ENCODE measurements around the gene PLCB2.
A peak's percentile ranks its signal among the peaks of the same experiment; 100 is the strongest.

Gene PLCB2

GRCh38 chr15:40287968-40288367 lies 19.8 kb downstream of the PLCB2 start:
- DNase-seq = no peak

GRCh38 chr15:40287505-40287904 lies 20.2 kb downstream of the PLCB2 start:
- no peak for DNase-seq

GRCh38 chr15:40286794-40287193 lies 20.9 kb downstream of the PLCB2 start:
- no peak for DNase-seq

GRCh38 chr15:40286061-40286532 lies 21.6 kb downstream of the PLCB2 start:
- DNase-seq = peak in 3 of 51 donors; percentile 26 to 69 (median 47)

GRCh38 chr15:40285554-40286011 lies 22.2 kb downstream of the PLCB2 start:
- peak in 1 of 51 donors; percentile 64 for DNase-seq

GRCh38 chr15:40285151-40285550 lies 22.6 kb downstream of the PLCB2 start:
- no peak for DNase-seq

GRCh38 chr15:40283615-40284300 lies 24.0 kb downstream of the PLCB2 start:
- DNase-seq = no peak

GRCh38 chr15:40282869-40283614 lies 24.7 kb downstream of the PLCB2 start, which contains the start of gene ANKRD63:
TSS of gene ANKRD63 (minus strand) at chr15:40283064. CDS start at chr15:40282586, 478 bp downstream.
- DNase-seq = peak in 2 of 51 donors; percentile 17 to 29

GRCh38 chr15:40282147-40282868 lies 25.4 kb downstream of the PLCB2 start:
- peak in 2 of 51 donors; percentile 25 to 27 for DNase-seq

GRCh38 chr15:40281801-40282146 lies 26.0 kb downstream of the PLCB2 start:
- no peak for DNase-seq

- DNase-seq = no peak
Observed at GRCh38 chr15:40281057-40281800, 26.5 kb downstream of the PLCB2 start.

GRCh38 chr15:40280260-40281056 lies 27.3 kb downstream of the PLCB2 start:
- DNase-seq = peak in 1 of 51 donors; percentile 35

GRCh38 chr15:40279437-40280141 lies 28.1 kb downstream of the PLCB2 start:
- peak in 46 of 51 donors; percentile 4 to 78 (median 44) for DNase-seq

- DNase-seq = no peak
Observed at GRCh38 chr15:40278026-40278425, 29.7 kb downstream of the PLCB2 start.

GRCh38 chr15:40277471-40277870 lies 30.3 kb downstream of the PLCB2 start:
- peak in 2 of 51 donors; percentile 18 to 25 for DNase-seq

- DNase-seq = no peak
Observed at GRCh38 chr15:40276927-40277326, 30.8 kb downstream of the PLCB2 start.

- DNase-seq = no peak
Observed at GRCh38 chr15:40275954-40276353, 31.8 kb downstream of the PLCB2 start.

- no peak for DNase-seq
Observed at GRCh38 chr15:40275523-40275922, 32.2 kb downstream of the PLCB2 start.
